ENCODE data around the gene C17orf113. TPM values are rescaled to one million over a fixed set of nuclear protein-coding genes. Genes with fewer than 3 reads are reported as not detected.

The C17orf113 gene
- total RNA-seq, 6 experiments from 2014 or later = 0.07 to 0.10 (median 0.08) TPM; not detected in 2

DNA sequence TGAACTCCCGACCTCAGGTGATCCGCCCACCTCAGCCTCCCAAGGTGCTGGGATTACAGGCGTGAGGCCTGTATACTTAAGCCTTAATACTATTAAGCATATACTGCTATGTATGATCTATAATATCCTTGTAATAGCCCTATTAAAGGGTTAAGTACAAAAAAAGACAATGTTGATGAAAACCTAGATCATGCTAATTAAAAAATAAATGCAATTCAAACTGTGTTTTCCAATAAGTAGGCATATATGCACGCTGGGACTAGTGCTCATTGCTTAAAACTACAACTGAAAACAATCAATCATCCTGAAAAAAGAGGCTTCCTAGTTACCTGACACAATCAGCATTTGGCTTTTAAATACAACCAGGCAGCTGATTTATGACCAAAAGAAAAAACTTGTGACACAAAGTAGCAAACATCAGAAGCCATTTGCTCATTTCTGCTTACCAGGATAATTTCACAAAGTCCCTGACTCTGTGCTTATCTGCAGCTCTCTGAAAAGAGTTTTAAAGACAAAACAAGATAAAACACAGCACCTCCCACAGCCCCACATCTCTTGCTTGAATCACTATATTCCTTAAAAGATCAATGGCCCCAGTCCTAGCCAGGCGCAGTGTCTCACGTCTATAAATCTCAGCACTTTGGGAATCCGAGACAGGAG, 36.8 kb upstream of the C17orf113 start:
- Mint-ChIP-seq H3K27me3 (ENCODE audit: insufficient read depth) (peaks cover 18% of the 10 kb centered on the region), H3K36me3 (ENCODE audit: low read depth) (no peaks in the 10 kb centered on the region), H3K4me3 (no peak overlapping the region), H3K9me3 (no peaks in the 10 kb centered on the region), H3K4me1 (ENCODE audit: low read depth) (peaks cover 4% of the 10 kb centered on the region; the same call in 1 of the 2 replicates), H3K27ac (no peak overlapping the region)
- DNase-seq = no peak
- TF ChIP-seq, protein P1, sequence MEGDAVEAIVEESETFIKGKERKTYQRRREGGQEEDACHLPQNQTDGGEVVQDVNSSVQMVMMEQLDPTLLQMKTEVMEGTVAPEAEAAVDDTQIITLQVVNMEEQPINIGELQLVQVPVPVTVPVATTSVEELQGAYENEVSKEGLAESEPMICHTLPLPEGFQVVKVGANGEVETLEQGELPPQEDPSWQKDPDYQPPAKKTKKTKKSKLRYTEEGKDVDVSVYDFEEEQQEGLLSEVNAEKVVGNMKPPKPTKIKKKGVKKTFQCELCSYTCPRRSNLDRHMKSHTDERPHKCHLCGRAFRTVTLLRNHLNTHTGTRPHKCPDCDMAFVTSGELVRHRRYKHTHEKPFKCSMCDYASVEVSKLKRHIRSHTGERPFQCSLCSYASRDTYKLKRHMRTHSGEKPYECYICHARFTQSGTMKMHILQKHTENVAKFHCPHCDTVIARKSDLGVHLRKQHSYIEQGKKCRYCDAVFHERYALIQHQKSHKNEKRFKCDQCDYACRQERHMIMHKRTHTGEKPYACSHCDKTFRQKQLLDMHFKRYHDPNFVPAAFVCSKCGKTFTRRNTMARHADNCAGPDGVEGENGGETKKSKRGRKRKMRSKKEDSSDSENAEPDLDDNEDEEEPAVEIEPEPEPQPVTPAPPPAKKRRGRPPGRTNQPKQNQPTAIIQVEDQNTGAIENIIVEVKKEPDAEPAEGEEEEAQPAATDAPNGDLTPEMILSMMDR (IDR thresholded peaks at IDR 0.05) = no peak

DNA sequence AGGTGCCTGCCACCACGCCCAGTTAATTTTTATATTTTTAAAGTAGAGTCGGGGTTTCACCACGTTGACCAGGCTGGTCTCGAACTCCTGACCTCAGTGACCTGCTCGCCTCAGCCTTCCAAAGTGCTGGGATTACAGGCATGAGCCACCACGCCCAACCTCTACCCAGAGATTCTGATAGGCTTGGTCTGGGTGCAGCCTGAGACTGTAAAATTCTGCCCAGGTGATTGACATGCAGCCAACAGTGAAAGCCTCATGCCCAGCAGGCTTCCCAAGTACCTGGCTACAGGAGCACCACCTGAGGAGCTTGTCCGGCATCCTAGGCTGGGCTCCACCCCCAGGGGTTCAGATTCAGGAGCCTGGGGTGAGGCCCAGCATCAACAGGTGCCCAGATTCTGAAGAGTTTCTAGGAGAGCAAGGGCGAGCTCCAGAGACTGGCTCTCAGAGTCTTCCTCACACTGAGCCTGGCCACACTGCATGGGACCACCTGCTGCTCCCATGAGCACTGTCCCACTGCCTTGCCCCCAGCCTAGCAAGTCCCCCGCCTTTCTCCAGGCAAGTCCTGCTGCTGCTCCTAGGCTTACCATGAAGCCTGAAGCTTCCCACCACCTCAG, 31.2 kb upstream of the C17orf113 start:
- Mint-ChIP-seq H3K4me1 (ENCODE audit: low read depth) (peaks cover 12% of the 10 kb centered on the region), H3K9me3 (no peaks in the 10 kb centered on the region), H3K27me3 (ENCODE audit: insufficient read depth) (peaks cover 25% of the 10 kb centered on the region), H3K36me3 (ENCODE audit: low read depth) (no peaks in the 10 kb centered on the region), H3K4me3 (no peak overlapping the region), H3K27ac (no peak overlapping the region)
- TF ChIP-seq, protein P1 (IDR thresholded peaks at IDR 0.05) = no peak
- DNase-seq = no peak

DNA sequence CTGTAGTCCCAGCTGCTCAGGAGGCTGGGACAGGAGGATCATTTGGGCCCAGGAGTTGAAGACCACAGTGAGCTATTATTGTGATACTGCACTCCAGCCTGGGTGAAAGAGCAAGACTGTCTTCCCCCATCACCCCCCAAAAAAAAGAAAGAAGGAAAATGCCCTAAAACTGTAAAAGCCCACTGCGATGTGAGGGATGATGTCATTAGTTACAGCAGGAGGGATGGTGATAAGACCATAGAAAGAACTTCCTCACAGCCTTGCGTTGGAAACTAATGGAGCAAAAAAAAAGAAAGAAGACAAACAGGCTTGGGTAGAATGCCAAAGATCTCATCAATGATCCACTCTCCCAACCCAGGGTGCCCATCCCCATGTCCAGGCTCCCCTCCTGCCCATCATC, 29.1 kb upstream of the C17orf113 start:
- Mint-ChIP-seq H3K4me1 (ENCODE audit: low read depth) (peaks cover 12% of the 10 kb centered on the region), H3K27me3 (ENCODE audit: insufficient read depth) (peaks cover 27% of the 10 kb centered on the region), H3K4me3 (no peak overlapping the region), H3K36me3 (ENCODE audit: low read depth) (no peaks in the 10 kb centered on the region), H3K9me3 (no peaks in the 10 kb centered on the region), H3K27ac (no peak overlapping the region)
- no peak for DNase-seq
- TF ChIP-seq, protein P1 (IDR thresholded peaks at IDR 0.05) = no peak

DNA sequence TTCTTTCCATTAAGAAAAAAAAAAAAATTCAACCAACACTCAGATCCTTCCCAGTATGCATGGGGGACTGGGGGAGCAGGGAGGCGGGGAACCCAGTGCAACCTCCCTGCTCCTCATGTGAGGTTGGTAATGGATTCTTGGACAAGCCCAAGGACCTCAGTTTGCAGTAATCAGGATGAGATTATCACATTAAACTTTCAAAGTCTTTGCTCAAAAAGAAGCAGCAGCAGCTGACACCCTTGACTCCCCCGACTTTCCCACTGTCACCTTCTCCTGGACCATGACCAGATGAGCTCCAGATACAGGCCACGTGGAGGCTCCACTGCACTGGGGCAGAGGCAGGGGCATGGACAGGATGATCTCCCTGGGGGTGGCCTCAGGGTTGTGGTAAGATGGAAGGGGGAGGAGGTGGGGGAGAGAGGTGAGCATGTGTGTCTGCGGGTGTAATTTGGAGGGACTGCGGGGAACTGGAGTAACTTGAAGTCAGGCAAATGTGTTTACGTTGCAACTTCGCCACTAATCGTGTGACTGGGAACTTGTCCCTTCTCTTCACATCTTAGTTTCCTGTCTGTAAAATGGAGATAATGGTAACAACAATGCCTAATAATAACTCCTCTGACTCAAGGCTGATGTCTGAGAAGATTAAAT, 28.1 kb upstream of the C17orf113 start:
- H3K9me3 Mint-ChIP-seq = no peaks in the 10 kb centered on the region
- H3K4me3 Mint-ChIP-seq = no peak overlapping the region
- TF ChIP-seq, protein P1 (IDR thresholded peaks at IDR 0.05) = no peak
- H3K27me3 Mint-ChIP-seq (ENCODE audit: insufficient read depth) = peaks cover 33% of the 10 kb centered on the region
- H3K36me3 Mint-ChIP-seq (ENCODE audit: low read depth) = no peaks in the 10 kb centered on the region
- DNase-seq = no peak
- no peak overlapping the region for H3K27ac Mint-ChIP-seq
- peaks cover 18% of the 10 kb centered on the region for H3K4me1 Mint-ChIP-seq (ENCODE audit: low read depth)

DNA sequence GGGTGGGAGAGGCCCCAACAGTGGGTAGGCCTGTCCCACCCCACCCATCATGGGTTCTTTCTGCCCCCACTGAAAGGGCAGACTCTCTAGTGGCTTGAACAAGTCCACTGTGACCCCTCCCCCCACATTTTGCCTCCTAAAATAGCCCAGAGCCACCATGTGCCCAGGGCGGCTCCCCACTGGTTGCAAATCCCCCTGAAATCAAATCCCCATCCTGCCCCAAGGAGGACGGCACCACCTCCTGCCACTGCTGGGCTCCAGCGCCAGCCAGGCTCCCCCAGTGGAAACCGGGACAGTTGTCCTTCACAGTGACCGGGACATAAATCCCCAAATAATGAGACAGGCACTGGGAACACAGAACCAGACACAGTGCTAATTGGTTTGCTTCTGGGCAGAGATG, 27.4 kb upstream of the C17orf113 start:
- H3K27ac Mint-ChIP-seq = no peak overlapping the region
- H3K27me3 Mint-ChIP-seq (ENCODE audit: insufficient read depth) = peaks cover 34% of the 10 kb centered on the region
- no peak overlapping the region for H3K4me3 Mint-ChIP-seq
- DNase-seq = no peak
- H3K9me3 Mint-ChIP-seq = no peaks in the 10 kb centered on the region
- peaks cover 22% of the 10 kb centered on the region for H3K4me1 Mint-ChIP-seq (ENCODE audit: low read depth)
- no peaks in the 10 kb centered on the region for H3K36me3 Mint-ChIP-seq (ENCODE audit: low read depth)
- TF ChIP-seq, protein P1 (IDR thresholded peaks at IDR 0.05) = no peak

Measured in HFFc6 (cell line).